Measurements from ENCODE around the gene TRIM63.

TRIM63 gene

GRCh38 chr1:26034504-26035202 is 32.8 kb downstream of the TRIM63 start:
- no peak for DNase-seq (ENCODE audit: low spot score)

DNA sequence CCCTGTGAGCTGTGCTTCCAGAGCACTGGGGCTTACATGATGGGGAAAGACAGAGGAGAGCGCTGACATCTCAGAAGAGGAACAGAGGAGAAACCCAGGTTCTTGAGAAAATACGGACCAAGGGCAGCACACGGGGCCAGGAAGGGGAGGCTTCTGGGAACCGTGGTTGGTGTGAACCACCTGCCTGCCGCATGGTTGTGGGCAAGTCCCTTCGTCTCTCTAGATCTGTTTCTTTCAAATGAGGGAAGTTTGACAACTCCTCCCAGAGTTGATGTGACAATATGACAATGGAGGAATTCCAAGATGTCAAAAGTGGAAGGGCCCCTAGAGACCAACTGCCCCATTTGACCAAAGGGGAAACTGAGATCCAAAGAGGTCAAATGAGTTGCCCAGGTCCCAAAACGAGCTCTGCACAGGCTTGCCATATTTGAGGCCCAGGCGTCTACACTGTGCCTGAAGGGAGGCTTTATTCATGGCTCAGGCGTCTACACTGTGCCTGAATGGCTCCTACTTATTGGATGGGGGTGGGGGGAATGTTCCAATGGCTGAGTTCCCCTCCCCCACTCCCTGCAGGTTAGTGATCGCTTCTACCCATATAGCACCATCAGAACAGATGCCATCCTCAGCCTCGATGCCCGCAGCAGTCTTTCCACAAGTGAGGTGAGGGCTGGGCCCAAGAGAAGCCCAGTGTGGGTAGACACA is 34.6 kb downstream of the TRIM63 start:
- no peak for DNase-seq (ENCODE audit: low spot score)

DNA sequence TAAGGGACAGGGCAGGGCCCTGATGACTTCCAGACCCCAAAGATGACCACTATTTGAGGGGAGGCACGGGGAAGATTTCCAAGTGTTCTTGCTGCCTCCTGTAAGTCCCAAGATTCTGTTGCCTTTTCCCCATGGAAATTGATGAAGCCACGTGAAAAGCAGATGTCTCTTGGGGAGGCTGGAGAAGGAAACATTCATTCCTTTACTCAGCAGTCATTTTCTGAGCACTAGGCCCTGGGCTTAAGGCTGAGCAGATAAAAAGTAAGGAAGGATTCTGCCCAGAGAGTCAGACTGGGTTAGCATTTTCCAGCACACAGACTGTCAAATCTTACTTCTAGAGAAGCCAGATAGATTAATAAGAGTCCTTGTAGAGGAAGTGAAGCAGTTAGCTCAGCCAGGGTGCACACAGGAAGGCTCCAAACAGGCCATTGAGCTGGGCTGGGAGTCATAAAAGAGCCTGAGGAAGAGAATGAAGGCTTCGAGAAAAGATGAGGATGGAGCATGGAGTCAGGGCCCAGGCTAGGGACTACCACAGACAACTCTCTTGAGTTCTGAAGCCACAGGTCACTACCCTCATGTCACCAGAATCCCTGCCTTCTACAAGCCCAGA is 35.7 kb downstream of the TRIM63 start:
- no peak for DNase-seq (ENCODE audit: low spot score)

GRCh38 chr1:26031196-26031595 is 36.2 kb downstream of the TRIM63 start:
- no peak for DNase-seq (ENCODE audit: low spot score)

GRCh38 chr1:26029864-26030481 is 37.5 kb downstream of the TRIM63 start:
- DNase-seq (ENCODE audit: low spot score): no peak

DNA sequence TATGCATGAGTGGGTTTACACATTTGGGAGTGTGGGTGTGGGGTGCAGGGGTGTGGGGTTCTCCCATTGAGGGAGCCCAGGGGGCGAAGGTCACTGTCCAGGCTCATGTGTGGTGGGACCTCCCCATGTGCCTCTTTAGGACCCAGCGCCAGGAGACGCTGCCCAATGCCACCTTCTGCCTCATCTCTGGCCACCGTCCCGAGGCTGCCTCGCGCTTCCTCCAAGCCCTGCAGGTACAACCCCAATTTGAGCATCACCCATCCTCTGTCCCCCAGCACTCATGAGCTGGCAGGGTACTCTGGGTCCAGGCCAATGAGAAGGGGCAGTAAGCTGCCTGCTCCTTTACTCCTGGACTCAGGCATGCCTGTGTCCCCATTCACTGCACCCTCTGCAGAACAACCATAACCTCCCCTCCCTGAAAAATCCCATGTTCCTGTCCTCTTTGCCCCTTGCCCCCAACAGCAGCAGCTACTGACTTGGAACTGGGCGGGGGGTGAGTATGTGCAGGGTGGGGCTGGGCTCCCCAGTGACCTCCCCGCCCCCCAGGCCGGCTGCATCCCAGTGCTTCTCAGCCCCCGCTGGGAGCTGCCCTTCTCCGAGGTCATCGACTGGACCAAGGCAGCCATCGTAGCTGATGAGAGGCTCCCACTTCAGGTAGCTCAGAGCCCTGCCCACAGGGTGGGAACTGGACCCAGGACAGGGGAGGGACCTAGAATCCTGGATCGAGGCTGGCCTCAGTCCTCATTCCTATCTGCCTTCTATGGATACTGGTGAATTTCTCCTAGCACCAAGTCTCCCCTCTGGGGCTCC is 38.2 kb downstream of the TRIM63 start:
- no peak for DNase-seq (ENCODE audit: low spot score)

GRCh38 chr1:26028490-26028980 is 38.9 kb downstream of the TRIM63 start:
- DNase-seq (ENCODE audit: low spot score): no peak

- DNase-seq (ENCODE audit: low spot score): no peak
Observed at GRCh38 chr1:26027716-26028489, 39.5 kb downstream of the TRIM63 start.

- DNase-seq (ENCODE audit: low spot score): no peak
Observed at GRCh38 chr1:26025517-26025916, 41.9 kb downstream of the TRIM63 start.

DNA sequence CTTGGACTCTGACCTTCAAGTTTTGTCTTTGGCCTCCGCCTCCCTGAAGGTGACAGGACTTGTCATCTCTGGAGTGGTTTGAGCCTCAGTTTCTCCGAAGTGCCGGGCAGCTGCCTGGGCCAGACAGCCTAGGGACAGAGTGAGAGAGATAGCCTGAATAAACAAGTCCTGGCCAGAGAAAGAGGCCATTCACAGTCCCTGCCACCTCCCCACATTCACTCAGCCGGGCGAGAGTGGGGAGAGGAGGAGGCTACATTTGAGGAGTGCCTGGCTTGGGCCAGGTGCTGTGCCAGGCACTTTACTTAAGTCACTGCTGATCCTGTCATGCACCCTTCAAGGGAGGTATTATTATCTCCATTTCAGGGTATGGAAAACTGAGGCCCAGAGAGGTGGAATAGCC is 42.4 kb downstream of the TRIM63 start:
- DNase-seq (ENCODE audit: low spot score): no peak

GRCh38 chr1:26023826-26024225 is 43.6 kb downstream of the TRIM63 start:
- no peak for DNase-seq (ENCODE audit: low spot score)

- DNase-seq (ENCODE audit: low spot score): peak; percentile 59
Observed at GRCh38 chr1:26023009-26023408, 44.4 kb downstream of the TRIM63 start.

DNA sequence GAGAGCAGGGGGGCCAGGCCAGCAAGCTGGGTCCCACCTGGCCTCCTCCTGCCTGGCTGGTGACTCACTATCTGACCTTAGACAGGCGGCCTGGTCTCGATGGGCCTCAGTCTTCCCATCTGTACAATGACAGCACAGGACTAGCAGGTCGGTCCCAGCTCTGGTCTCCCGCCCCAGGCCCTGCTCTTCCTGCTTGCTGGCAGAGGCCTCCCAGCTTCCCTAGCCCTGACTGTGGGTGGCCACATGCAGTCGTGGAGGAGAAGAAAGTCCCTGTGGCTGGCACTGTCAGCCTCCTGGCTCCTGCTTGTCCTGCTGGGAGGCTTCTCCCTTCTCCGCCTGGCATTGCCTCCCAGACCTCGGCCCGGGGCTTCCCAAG is 45.0 kb downstream of the TRIM63 start:
- peak; percentile 68 for DNase-seq (ENCODE audit: low spot score)

GRCh38 chr1:26021647-26022403 is 45.6 kb downstream of the TRIM63 start, which contains the start of gene EXTL1:
Gene EXTL1 (plus strand): TSS chr1:26021775. CDS start chr1:26022647, 872 bp downstream.
- peak; percentile 82 for DNase-seq (ENCODE audit: low spot score)

DNA sequence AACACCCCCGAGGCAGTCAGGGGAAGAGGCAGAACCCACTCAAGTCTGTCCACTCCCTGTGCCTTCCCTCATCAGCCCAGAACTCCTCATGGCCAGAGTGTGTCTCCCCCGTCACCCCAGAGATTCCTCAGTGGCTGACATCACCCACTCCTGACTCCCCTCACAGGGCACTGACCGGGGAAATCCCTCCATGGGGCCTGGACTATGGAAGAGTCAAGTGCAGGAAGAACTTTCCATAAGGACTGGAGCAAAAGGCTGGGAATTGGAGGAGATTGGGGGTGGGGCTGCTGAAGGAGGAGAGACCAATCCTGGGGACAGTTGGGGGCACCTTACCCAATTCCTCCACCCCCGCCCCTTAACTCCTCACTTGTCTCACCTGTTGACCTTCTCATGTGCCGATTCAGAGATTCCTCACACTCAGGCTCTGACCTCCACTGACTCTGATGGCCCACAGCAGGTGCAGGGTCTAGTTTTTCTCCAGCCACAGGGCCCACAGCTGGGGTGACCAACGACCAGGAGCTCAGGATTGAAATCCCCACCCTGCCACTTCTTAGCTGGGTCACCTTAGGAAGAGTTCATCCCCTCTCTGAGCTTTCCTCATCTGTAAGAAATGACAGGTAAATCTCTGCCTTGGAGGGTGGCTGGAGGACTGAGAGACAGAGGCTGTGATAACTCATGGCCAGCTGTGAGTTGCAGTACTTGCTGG is 46.3 kb downstream of the TRIM63 start:
- DNase-seq (ENCODE audit: low spot score): no peak

DNA sequence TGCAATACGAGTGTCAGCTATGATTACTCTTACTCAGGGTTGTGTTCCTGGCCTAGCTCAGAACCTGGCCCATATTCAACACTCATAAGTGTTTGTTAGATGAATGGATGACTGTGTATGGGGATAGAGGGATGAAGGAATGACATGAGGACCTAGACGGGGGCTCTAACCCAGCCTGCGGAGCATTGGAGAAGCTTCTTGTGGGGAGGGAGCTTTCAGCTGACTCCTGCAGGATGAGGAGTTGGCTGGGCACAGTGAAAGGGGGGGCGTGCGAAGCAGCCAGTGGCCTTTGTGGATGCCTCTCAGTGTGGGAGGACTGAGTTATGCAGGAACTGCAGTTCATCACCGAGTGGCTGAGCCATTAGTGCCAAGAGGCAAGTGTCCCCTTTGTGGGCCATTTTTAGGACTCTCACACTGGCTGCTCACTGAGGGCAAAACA is 47.1 kb downstream of the TRIM63 start:
- no peak for DNase-seq (ENCODE audit: low spot score)

GRCh38 chr1:26019641-26020315 is 47.7 kb downstream of the TRIM63 start:
- DNase-seq (ENCODE audit: low spot score): no peak

DNA sequence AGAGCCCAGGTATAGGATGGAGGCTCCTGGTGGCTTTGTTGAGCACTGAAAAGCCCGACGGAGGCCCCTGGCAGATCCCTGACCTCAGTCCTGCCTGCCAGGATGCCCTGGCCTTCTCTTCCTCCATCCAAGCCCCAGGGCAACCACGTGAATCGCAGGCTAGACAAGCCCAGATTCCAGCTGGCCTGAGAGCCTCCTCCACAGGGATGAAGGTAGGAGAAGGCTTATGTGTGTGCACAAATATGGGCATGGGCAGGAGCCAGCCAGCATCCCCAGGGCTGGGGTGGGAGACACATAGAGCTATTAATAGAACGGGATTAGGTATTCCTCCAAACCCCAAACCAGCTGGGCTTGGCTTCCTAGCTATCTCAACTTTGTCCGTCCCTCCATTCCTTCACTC is 49.8 kb downstream of the TRIM63 start:
- no peak for DNase-seq (ENCODE audit: low spot score)

Data from left forelimb (tissue), 1 donor.